ENCODE data around the gene CNTD1. TPM values are rescaled to one million over a fixed set of nuclear protein-coding genes. Genes with fewer than 3 reads are reported as not detected.
"Not testable (repeated sequence)": the region's sequence is repeated elsewhere in the genome, so short reads cannot be mapped to it uniquely, and the experiment has no call there.

The CNTD1 gene
- polyA plus RNA-seq, 1 donor: 3.0 TPM

GRCh38 chr17:42766124-42766523 is 32.5 kb upstream of the CNTD1 start:
- Histone ChIP-seq H3K4me3 (ENCODE audit: low read length) (no peak overlapping the region), H3K27me3 (ENCODE audit: control insufficient read depth, insufficient read depth, low read length) (peaks cover 8% of the 10 kb centered on the region), H3K36me3 (ENCODE audit: control insufficient read depth, insufficient read depth, low read length) (no peaks in the 10 kb centered on the region), H3K9me3 (ENCODE audit: control insufficient read depth, low read depth, low read length) (peaks cover 4% of the 10 kb centered on the region), H3K27ac (ENCODE audit: low read length) (no peak overlapping the region), H3K4me1 (ENCODE audit: control insufficient read depth, insufficient read depth, low read length) (peaks cover 13% of the 10 kb centered on the region)
- no CpG with 5 or more reads among the region's 6 CpGs for WGBS (ENCODE audit: insufficient coverage, low lambda C conversion rate)
- no peak for DNase-seq

GRCh38 chr17:42767512-42767911 is 31.1 kb upstream of the CNTD1 start:
- Histone ChIP-seq H3K9me3 (ENCODE audit: control insufficient read depth, low read depth, low read length) (no peaks in the 10 kb centered on the region), H3K4me3 (ENCODE audit: low read length) (no peak overlapping the region), H3K4me1 (ENCODE audit: control insufficient read depth, insufficient read depth, low read length) (peaks cover 6% of the 10 kb centered on the region), H3K36me3 (ENCODE audit: control insufficient read depth, insufficient read depth, low read length) (no peaks in the 10 kb centered on the region), H3K27ac (ENCODE audit: low read length) (no peak overlapping the region), H3K27me3 (ENCODE audit: control insufficient read depth, insufficient read depth, low read length) (no peaks in the 10 kb centered on the region)
- no peak for DNase-seq

- no CpG with 5 or more reads among the region's 9 CpGs for WGBS (ENCODE audit: insufficient coverage, low lambda C conversion rate)
- H3K27ac ChIP-seq (ENCODE audit: low read length); H3K27me3 ChIP-seq (ENCODE audit: control insufficient read depth, insufficient read depth, low read length); DNase-seq; H3K36me3 ChIP-seq (ENCODE audit: control insufficient read depth, insufficient read depth, low read length); H3K4me1 ChIP-seq (ENCODE audit: control insufficient read depth, insufficient read depth, low read length); H3K9me3 ChIP-seq (ENCODE audit: control insufficient read depth, low read depth, low read length); H3K4me3 ChIP-seq (ENCODE audit: low read length): not testable (repeated sequence)
Observed at GRCh38 chr17:42768006-42768405, 30.7 kb upstream of the CNTD1 start.

- H3K4me3 ChIP-seq (ENCODE audit: low read length); H3K27ac ChIP-seq (ENCODE audit: low read length); H3K36me3 ChIP-seq (ENCODE audit: control insufficient read depth, insufficient read depth, low read length); H3K27me3 ChIP-seq (ENCODE audit: control insufficient read depth, insufficient read depth, low read length); H3K9me3 ChIP-seq (ENCODE audit: control insufficient read depth, low read depth, low read length); DNase-seq: not testable (repeated sequence)
- WGBS (ENCODE audit: insufficient coverage, low lambda C conversion rate): 100% methylated on average over 2 of the region's 10 CpGs
- H3K4me1 ChIP-seq (ENCODE audit: control insufficient read depth, insufficient read depth, low read length): peaks cover 10% of the 10 kb centered on the region
Observed at GRCh38 chr17:42769964-42770363, 28.7 kb upstream of the CNTD1 start.

- Histone ChIP-seq H3K9me3 (ENCODE audit: control insufficient read depth, low read depth, low read length) (no peaks in the 10 kb centered on the region), H3K36me3 (ENCODE audit: control insufficient read depth, insufficient read depth, low read length) (peaks cover 28% of the 10 kb centered on the region), H3K27ac (ENCODE audit: low read length) (peak overlapping the region; percentile 83), H3K27me3 (ENCODE audit: control insufficient read depth, insufficient read depth, low read length) (no peaks in the 10 kb centered on the region), H3K4me3 (ENCODE audit: low read length) (peak overlapping the region; percentile 93), H3K4me1 (ENCODE audit: control insufficient read depth, insufficient read depth, low read length) (peaks cover 10% of the 10 kb centered on the region)
- no peak for DNase-seq
- no CpG with 5 or more reads among the region's 3 CpGs for WGBS (ENCODE audit: insufficient coverage, low lambda C conversion rate)
Observed at GRCh38 chr17:42772945-42773289, 25.7 kb upstream of the CNTD1 start.

- Histone ChIP-seq H3K9me3 (ENCODE audit: control insufficient read depth, low read depth, low read length) (no peaks in the 10 kb centered on the region), H3K4me1 (ENCODE audit: control insufficient read depth, insufficient read depth, low read length) (peaks cover 11% of the 10 kb centered on the region), H3K4me3 (ENCODE audit: low read length) (peak within 1 kb of the TSS; percentile 93), H3K27me3 (ENCODE audit: control insufficient read depth, insufficient read depth, low read length) (no peaks in the 10 kb centered on the region), H3K27ac (ENCODE audit: low read length) (peak within 1 kb of the TSS; percentile 83), H3K36me3 (ENCODE audit: control insufficient read depth, insufficient read depth, low read length) (peaks cover 32% of the 10 kb centered on the region)
- peak; percentile 78 to 84 for DNase-seq
- 0% methylated on average over 2 of the region's 39 CpGs for WGBS (ENCODE audit: insufficient coverage, low lambda C conversion rate)
Observed at GRCh38 chr17:42773290-42774035, 25.2 kb upstream of the CNTD1 start, which contains the start of gene VPS25. Gene VPS25, plus strand, starts transcription at chr17:42773449. Its CDS starts 27 bp downstream, at chr17:42773476.

GRCh38 chr17:42774066-42774745 is 24.5 kb upstream of the CNTD1 start:
- WGBS (ENCODE audit: insufficient coverage, low lambda C conversion rate): no CpG with 5 or more reads among the region's 3 CpGs
- H3K4me1 ChIP-seq (ENCODE audit: control insufficient read depth, insufficient read depth, low read length): peaks cover 17% of the 10 kb centered on the region
- H3K27ac ChIP-seq (ENCODE audit: low read length): peak overlapping the region; percentile 83
- peaks cover 39% of the 10 kb centered on the region for H3K36me3 ChIP-seq (ENCODE audit: control insufficient read depth, insufficient read depth, low read length)
- peak overlapping the region; percentile 93 for H3K4me3 ChIP-seq (ENCODE audit: low read length)
- no peaks in the 10 kb centered on the region for H3K9me3 ChIP-seq (ENCODE audit: control insufficient read depth, low read depth, low read length)
- no peak for DNase-seq
- H3K27me3 ChIP-seq (ENCODE audit: control insufficient read depth, insufficient read depth, low read length): no peaks in the 10 kb centered on the region

- peaks cover 41% of the 10 kb centered on the region for H3K36me3 ChIP-seq (ENCODE audit: control insufficient read depth, insufficient read depth, low read length)
- peaks cover 23% of the 10 kb centered on the region for H3K4me1 ChIP-seq (ENCODE audit: control insufficient read depth, insufficient read depth, low read length)
- no peaks in the 10 kb centered on the region for H3K27me3 ChIP-seq (ENCODE audit: control insufficient read depth, insufficient read depth, low read length)
- WGBS (ENCODE audit: insufficient coverage, low lambda C conversion rate): no CpG with 5 or more reads among the region's 3 CpGs
- no peak for DNase-seq
- H3K27ac ChIP-seq (ENCODE audit: low read length): no peak overlapping the region
- no peaks in the 10 kb centered on the region for H3K9me3 ChIP-seq (ENCODE audit: control insufficient read depth, low read depth, low read length)
- no peak overlapping the region for H3K4me3 ChIP-seq (ENCODE audit: low read length)
Observed at GRCh38 chr17:42775534-42776098, 23.0 kb upstream of the CNTD1 start.

GRCh38 chr17:42778570-42778969 is 20.1 kb upstream of the CNTD1 start:
- peak overlapping the region; percentile 74 for H3K27ac ChIP-seq (ENCODE audit: low read length)

GRCh38 chr17:42779304-42779935 is 19.2 kb upstream of the CNTD1 start:
- Histone ChIP-seq H3K4me1 (ENCODE audit: control insufficient read depth, insufficient read depth, low read length) (peaks cover 25% of the 10 kb centered on the region), H3K9me3 (ENCODE audit: control insufficient read depth, low read depth, low read length) (no peaks in the 10 kb centered on the region), H3K27me3 (ENCODE audit: control insufficient read depth, insufficient read depth, low read length) (peaks cover 37% of the 10 kb centered on the region), H3K4me3 (ENCODE audit: low read length) (no peak overlapping the region), H3K36me3 (ENCODE audit: control insufficient read depth, insufficient read depth, low read length) (peaks cover 44% of the 10 kb centered on the region), H3K27ac (ENCODE audit: low read length) (peak overlapping the region; percentile 74)
- WGBS (ENCODE audit: insufficient coverage, low lambda C conversion rate): no CpG with 5 or more reads among the region's 3 CpGs
- DNase-seq: no peak

More at GRCh38 chr17:42778570-42778969, 20.1 kb upstream of the CNTD1 start:
- Histone ChIP-seq H3K4me3 (ENCODE audit: low read length) (no peak overlapping the region), H3K9me3 (ENCODE audit: control insufficient read depth, low read depth, low read length) (no peaks in the 10 kb centered on the region), H3K27me3 (ENCODE audit: control insufficient read depth, insufficient read depth, low read length) (peaks cover 28% of the 10 kb centered on the region), H3K36me3 (ENCODE audit: control insufficient read depth, insufficient read depth, low read length) (peaks cover 41% of the 10 kb centered on the region), H3K4me1 (ENCODE audit: control insufficient read depth, insufficient read depth, low read length) (peaks cover 32% of the 10 kb centered on the region)
- WGBS (ENCODE audit: insufficient coverage, low lambda C conversion rate): no CpG with 5 or more reads among the region's 5 CpGs
- DNase-seq: no peak

All from large intestine (tissue), 3 donors.